Smooth muscle cell (in vitro differentiated cells): Measurements from ENCODE around the gene PBRM1. TPM values are rescaled to one million over a fixed set of nuclear protein-coding genes. Genes with fewer than 3 reads are reported as not detected.

Experiments
- DNase-seq: peaks from one replicate; lab custom pipeline; 2025; ENCODE audit not compliant: unreplicated experiment; lab: John Stamatoyannopoulos, UW
- H2AFZ ChIP-seq: fragments of 200-600 bp; sonication (generic); 2 replicates; pipeline ENCODE4 v1.6.0; 2016; ENCODE audit warnings: antibody characterized with exemption, low read depth, mild to moderate bottlenecking
- H3F3A ChIP-seq: fragments of 200-600 bp; sonication (generic); 2 replicates; pipeline ENCODE4 v1.6.0; 2017; ENCODE audit warnings: antibody characterized with exemption, low read depth
- H3K27ac ChIP-seq: fragments of 200-600 bp; sonication (generic); 2 replicates; pipeline ENCODE4 v1.5.1; 2016; ENCODE audit warnings: low read depth, mild to moderate bottlenecking
- H3K27me3 ChIP-seq: fragments of 200-600 bp; sonication (generic); 2 replicates; pipeline ENCODE4 v1.6.1; 2016; ENCODE audit warnings: low read depth, mild to moderate bottlenecking
- H3K36me3 ChIP-seq: fragments of 200-600 bp; sonication (generic); 2 replicates; pipeline ENCODE4 v1.5.1; 2016; ENCODE audit warnings: low read depth
- H3K4me1 ChIP-seq: fragments of 200-600 bp; sonication (generic); 2 replicates; pipeline ENCODE4 v1.5.1; 2016; ENCODE audit warnings: low read depth
- H3K4me2 ChIP-seq: fragments of 200-600 bp; sonication (generic); 2 replicates; pipeline ENCODE4 v1.6.0; 2016; ENCODE audit warnings: mild to moderate bottlenecking
- H3K4me3 ChIP-seq: fragments of 200-600 bp; sonication (generic); 2 replicates; pipeline ENCODE4 v1.5.1; 2016; ENCODE audit warnings: mild to moderate bottlenecking
- H3K79me2 ChIP-seq: fragments of 200-600 bp; sonication (generic); 2 replicates; pipeline ENCODE4 v1.6.0; 2016; ENCODE audit warnings: low read depth, mild to moderate bottlenecking
- H3K9ac ChIP-seq: fragments of 200-600 bp; sonication (generic); 2 replicates; pipeline ENCODE4 v1.6.0; 2016; ENCODE audit warnings: low read depth
- H3K9me3 ChIP-seq: fragments of 200-600 bp; sonication (generic); replicated peaks from 2 replicates; pipeline ENCODE4 v1.5.1; 2016; ENCODE audit warnings: low read depth
- H4K20me1 ChIP-seq: fragments of 200-600 bp; sonication (generic); 2 replicates; pipeline ENCODE4 v1.6.0; 2016; ENCODE audit warnings: low read depth
- WGBS: methylation state at CpG from one replicate; pipeline ENCODE4 v1.1.7; 2016; ENCODE audit warnings: low lambda C conversion rate; 5-methylcytosine and 5-hydroxymethylcytosine counted together
- polyA plus RNA-seq: library from polyadenylated mRNA; unstranded; fragments of >200 nt; fragmentation: Nextera tagmentation; extraction: Ambion mirVana; gene quantifications from 2 replicates; pipeline ENCODE4 v1.2.1, GENCODE V29; 2016
- total RNA-seq: library from RNA; depleted of rRNA; stranded (reverse); fragments of >200 nt; gene quantifications from 2 replicates; pipeline ENCODE4 v1.2.3, GENCODE V29; 2014
- TF ChIP-seq, protein P1 (sequence below): fragments of 200-600 bp; sonication (generic); IDR thresholded peaks from 2 replicates; pipeline ENCODE4 v1.5.1; 2017; ENCODE audit warnings: borderline replicate concordance, mild to moderate bottlenecking, antibody characterized with exemption; ENCODE audit not compliant: insufficient read depth, poor library complexity, severe bottlenecking

PBRM1 gene
- total and polyA plus RNA-seq, 2 experiments from 2014 or later: 27.6 to 62.8 TPM

DNA sequence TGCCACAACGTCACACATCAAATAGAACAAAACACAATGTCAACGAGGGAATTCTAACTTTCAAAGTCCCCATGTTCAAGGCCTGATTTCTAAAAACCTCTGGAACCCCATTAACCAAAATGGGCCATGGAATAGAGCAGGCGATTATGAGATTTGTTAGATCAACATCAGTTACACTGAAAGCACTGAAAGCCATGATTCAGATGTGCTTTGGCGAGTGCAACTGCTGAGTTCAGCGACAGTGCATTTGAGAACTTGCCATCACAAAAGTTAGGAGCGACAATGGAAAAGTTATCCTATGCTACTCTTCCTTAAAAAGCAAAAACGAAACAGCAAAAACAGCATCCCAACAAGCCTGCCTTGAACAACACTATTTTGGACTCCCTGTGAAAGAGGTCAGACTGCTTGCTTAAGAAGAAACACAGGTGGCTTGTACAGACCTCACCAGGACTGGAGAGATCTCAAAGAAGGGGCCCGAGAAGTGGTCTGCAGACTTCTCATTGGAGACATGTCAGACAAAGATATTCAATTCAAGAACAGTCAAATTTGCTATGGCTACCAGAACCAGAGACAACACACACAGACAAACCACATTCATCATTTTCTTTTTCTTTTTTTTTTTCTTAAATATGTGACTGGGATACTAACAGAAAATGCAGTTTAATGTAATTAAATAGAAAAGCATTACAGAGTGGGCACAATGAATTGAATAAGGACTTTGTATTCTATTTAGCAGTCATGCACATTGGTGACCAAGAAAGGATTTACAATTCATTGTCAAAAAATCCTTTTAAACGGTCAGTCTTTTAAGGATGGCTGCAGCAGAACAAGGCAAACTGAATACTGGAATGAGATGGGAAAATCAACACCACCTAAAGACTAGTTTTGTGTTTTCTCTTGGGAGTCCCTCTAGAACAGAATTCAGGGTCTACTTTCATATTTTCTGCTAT, 128.4 kb downstream of the PBRM1 start:
- peaks cover 46% of the 10 kb centered on the region for H4K20me1 ChIP-seq
- H3K4me1 ChIP-seq: no peaks in the 10 kb centered on the region
- no peaks in the 10 kb centered on the region for H3K27me3 ChIP-seq

DNA sequence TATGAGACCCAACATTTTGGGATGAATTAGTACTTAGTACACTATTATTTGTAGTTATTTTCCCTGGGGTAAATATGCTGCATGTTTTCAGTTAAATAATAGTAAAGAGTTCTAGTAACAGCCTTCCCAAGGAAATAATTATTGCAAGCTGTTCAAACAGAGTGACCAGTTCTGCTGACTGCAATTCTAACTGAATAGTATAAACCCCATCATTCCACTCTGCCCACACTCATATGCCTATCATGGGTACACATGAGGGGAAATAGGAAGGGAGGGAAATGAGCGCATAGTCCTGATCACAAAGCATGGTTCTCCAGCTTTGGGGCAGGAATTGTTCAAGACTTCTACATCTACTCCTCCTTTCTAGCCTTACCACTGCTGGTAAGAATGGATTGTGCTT, 130.7 kb downstream of the PBRM1 start:
- Histone ChIP-seq H3K9me3 (no peaks in the 10 kb centered on the region), H3F3A (no peaks in the 10 kb centered on the region), H3K9ac (no peak overlapping the region), H3K36me3 (peaks cover 3% of the 10 kb centered on the region), H3K4me1 (no peaks in the 10 kb centered on the region), H4K20me1 (peaks cover 43% of the 10 kb centered on the region), H3K4me2 (no peak overlapping the region), H3K4me3 (no peak overlapping the region), H3K27me3 (no peaks in the 10 kb centered on the region), H3K27ac (no peak overlapping the region), H2AFZ (no peak overlapping the region), H3K79me2 (no peaks in the 10 kb centered on the region)
- no peak for DNase-seq
- TF ChIP-seq, protein P1, sequence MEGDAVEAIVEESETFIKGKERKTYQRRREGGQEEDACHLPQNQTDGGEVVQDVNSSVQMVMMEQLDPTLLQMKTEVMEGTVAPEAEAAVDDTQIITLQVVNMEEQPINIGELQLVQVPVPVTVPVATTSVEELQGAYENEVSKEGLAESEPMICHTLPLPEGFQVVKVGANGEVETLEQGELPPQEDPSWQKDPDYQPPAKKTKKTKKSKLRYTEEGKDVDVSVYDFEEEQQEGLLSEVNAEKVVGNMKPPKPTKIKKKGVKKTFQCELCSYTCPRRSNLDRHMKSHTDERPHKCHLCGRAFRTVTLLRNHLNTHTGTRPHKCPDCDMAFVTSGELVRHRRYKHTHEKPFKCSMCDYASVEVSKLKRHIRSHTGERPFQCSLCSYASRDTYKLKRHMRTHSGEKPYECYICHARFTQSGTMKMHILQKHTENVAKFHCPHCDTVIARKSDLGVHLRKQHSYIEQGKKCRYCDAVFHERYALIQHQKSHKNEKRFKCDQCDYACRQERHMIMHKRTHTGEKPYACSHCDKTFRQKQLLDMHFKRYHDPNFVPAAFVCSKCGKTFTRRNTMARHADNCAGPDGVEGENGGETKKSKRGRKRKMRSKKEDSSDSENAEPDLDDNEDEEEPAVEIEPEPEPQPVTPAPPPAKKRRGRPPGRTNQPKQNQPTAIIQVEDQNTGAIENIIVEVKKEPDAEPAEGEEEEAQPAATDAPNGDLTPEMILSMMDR: no peak
- WGBS: 100% methylated on average over 1 of the region's 1 CpG

More for the DNA sequence above, 128.4 kb downstream of the PBRM1 start:
- H3F3A ChIP-seq: no peaks in the 10 kb centered on the region
- peaks cover 13% of the 10 kb centered on the region for H3K36me3 ChIP-seq
- no peaks in the 10 kb centered on the region for H3K9me3 ChIP-seq
- H3K4me3 ChIP-seq: no peak overlapping the region
- no peak overlapping the region for H3K4me2 ChIP-seq
- TF ChIP-seq, protein P1: no peak
- H3K79me2 ChIP-seq: no peaks in the 10 kb centered on the region
- H3K9ac ChIP-seq: no peak overlapping the region
- DNase-seq: no peak
- no peak overlapping the region for H2AFZ ChIP-seq
- 93% methylated on average over 9 of the region's 9 CpGs for WGBS
- no peak overlapping the region for H3K27ac ChIP-seq

DNA sequence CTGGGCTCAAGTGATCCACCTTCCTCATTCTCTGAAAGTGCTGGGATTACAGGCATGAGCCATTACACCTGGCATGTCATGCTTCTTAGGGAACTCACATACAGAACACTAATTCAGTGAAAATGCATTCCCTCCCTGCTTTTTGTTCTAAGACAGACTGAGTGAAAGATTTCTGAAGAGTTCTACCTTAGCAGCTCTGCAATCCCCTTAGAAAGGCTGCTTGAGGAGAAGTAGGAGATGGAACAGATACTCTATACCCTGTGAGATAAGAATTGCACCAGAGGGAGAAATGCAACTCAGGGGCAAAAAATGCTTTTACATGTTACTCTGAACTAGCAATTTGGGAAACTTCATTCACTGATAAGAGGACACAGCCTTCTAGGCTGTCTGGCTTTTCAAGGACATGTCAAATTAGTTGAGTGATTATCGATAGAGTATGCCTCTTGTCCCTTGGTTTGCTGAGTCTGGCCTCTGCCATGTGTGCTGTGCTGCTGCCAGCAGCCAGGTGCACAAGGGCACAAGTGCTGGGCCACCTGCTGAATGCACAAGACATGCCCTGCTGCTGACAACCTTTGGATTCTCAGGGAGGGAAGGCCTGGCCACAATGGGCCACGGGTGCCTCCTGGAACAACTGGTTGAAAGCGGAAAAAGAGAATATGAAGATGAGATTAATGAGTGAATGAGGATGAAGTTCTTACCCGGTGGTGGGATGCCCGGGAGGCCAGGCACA, 131.5 kb downstream of the PBRM1 start:
- H3K4me2 ChIP-seq: no peak overlapping the region
- no peaks in the 10 kb centered on the region for H3K9me3 ChIP-seq
- H3K4me1 ChIP-seq: no peaks in the 10 kb centered on the region
- no peaks in the 10 kb centered on the region for H3F3A ChIP-seq
- TF ChIP-seq, protein P1: no peak
- peaks cover 4% of the 10 kb centered on the region for H3K36me3 ChIP-seq
- no peak for DNase-seq
- 94% methylated on average over 5 of the region's 5 CpGs for WGBS
- no peaks in the 10 kb centered on the region for H3K27me3 ChIP-seq
- H2AFZ ChIP-seq: no peak overlapping the region
- H3K9ac ChIP-seq: no peak overlapping the region
- H3K79me2 ChIP-seq: no peaks in the 10 kb centered on the region
- no peak overlapping the region for H3K4me3 ChIP-seq
- H4K20me1 ChIP-seq: peaks cover 43% of the 10 kb centered on the region
- H3K27ac ChIP-seq: no peak overlapping the region
